HepG2 (cell line): ENCODE results near the gene GTPBP6. TPM values are rescaled to one million over a fixed set of nuclear protein-coding genes. Genes with fewer than 3 reads are reported as not detected.

ENCODE experiments used
- ATAC-seq: fragments of 200-7000 bp; cut with Tn5 transposase; 3 replicates; pipeline ENCODE4 v1.9.1; 2020; ENCODE audit warnings: mild to moderate bottlenecking, moderate library complexity
- BruUV-seq: library from RNA; stranded (reverse); fragments of 400-500 nt; replicated peaks from 2 replicates; lab custom pipeline; 2021; lab: Mats Ljungman, UMichigan
- CTCF ChIA-PET: fragments of 300-600 bp; formaldehyde crosslinking; extraction: SDS; loops from one replicate; lab custom pipeline; 2021; ENCODE audit warnings: low total read pairs, inconsistent platforms, low intra/inter-chr PET ratio; lab: Yijun Ruan, JAX
- POLR2A ChIA-PET: fragments of 350-600 bp; sonication (Branson Sonifier 250); formaldehyde crosslinking; loops from one replicate; lab custom pipeline; 2020; ENCODE audit warnings: antibody characterized with exemption, inconsistent platforms; lab: Yijun Ruan, JAX
- DNase-seq: peaks from one replicate; pipeline ENCODE4 v3.0.0-alpha.2; 2015; ENCODE audit warnings: low spot score
- FAIRE-seq: peaks from 3 replicates; lab custom pipeline; 2011; peaks lifted over from hg19 to GRCh38; lab: Jason Lieb, UNC
- H2AFZ ChIP-seq: one replicate; pipeline ENCODE4 v1.6.1; 2011; ENCODE audit warnings: low read length, inconsistent platforms
- H3K27ac ChIP-seq: fragments of 300-600 bp; 3 replicates; pipeline ENCODE4 v1.8.0; 2011; ENCODE audit warnings: mixed run types, mild to moderate bottlenecking, mixed read lengths, low read length, inconsistent platforms; ENCODE audit not compliant: insufficient read depth; ENCODE audit errors: extremely low read length
- H3K27me3 ChIP-seq, 2 experiments: fragments of 200-600 bp in 1 of 2; 2 replicates in 1 of 2; 3 replicates in 1 of 2; pipeline versions ENCODE4 v1.6.0 to v1.8.0; 2011; ENCODE audit warnings: low read length in 2 of 2, mild to moderate bottlenecking in 2 of 2, moderate library complexity in 2 of 2, inconsistent platforms in 1 of 2; ENCODE audit not compliant: insufficient read depth in 2 of 2, control insufficient read depth in 1 of 2
- H3K36me3 ChIP-seq, 2 experiments: fragments of 200-600 bp in 1 of 2; replicated peaks in 1 of 2; 2 replicates in 1 of 2; 3 replicates in 1 of 2; pipeline versions ENCODE4 v1.5.1 to v1.8.0; 2011; ENCODE audit warnings: low read length in 2 of 2, inconsistent platforms in 1 of 2; ENCODE audit not compliant: insufficient read depth in 2 of 2, control insufficient read depth in 1 of 2
- H3K4me1 ChIP-seq: 2 replicates; pipeline ENCODE4 v1.5.1; 2012; ENCODE audit warnings: low read length, inconsistent platforms; ENCODE audit not compliant: insufficient read depth
- H3K4me2 ChIP-seq: 2 replicates; pipeline ENCODE4 v1.6.0; 2011; ENCODE audit warnings: low read depth, low read length, inconsistent platforms
- H3K4me3 ChIP-seq, 3 experiments: fragments of 200-600 bp in 1 of 3; sonication (generic), shearing (Covaris generic) in 1 of 3; replicated peaks in 1 of 3; 2 replicates each; pipeline ENCODE4 v1.5.1; 2011 to 2016; ENCODE audit warnings: low read length in 3 of 3, inconsistent platforms in 2 of 3, low read depth in 2 of 3, mild to moderate bottlenecking in 2 of 3, control low read depth in 1 of 3, mixed read lengths in 1 of 3; ENCODE audit not compliant: insufficient read depth in 1 of 3
- H3K79me2 ChIP-seq: one replicate; pipeline ENCODE4 v1.6.1; 2011; ENCODE audit warnings: low read length, inconsistent platforms; ENCODE audit not compliant: insufficient read depth
- H3K9ac ChIP-seq: 2 replicates; pipeline ENCODE4 v1.6.0; 2011; ENCODE audit warnings: mild to moderate bottlenecking, low read depth, low read length, inconsistent platforms; ENCODE audit not compliant: insufficient read depth
- H3K9me3 ChIP-seq: 2 replicates; pipeline ENCODE4 v1.5.1; 2012; ENCODE audit warnings: mild to moderate bottlenecking, low read length
- H4K20me1 ChIP-seq: 2 replicates; pipeline ENCODE4 v1.6.0; 2011; ENCODE audit warnings: inconsistent platforms, mild to moderate bottlenecking, low read length, moderate library complexity; ENCODE audit not compliant: insufficient read depth
- ETV6 ChIP-seq: sonication (generic); formaldehyde crosslinking; conservative IDR thresholded peaks from 2 replicates; pipeline ENCODE4 v1.4.0; 2020; ENCODE audit warnings: missing genetic modification reagents
- NPAS2 ChIP-seq: sonication (generic); formaldehyde crosslinking; IDR thresholded peaks from 2 replicates; pipeline ENCODE4 v1.8.0; 2022; ENCODE audit warnings: mild to moderate bottlenecking, missing genetic modification reagents, borderline replicate concordance
- POLR2G ChIP-seq: fragments of 200-400 bp; formaldehyde crosslinking; IDR thresholded peaks from 2 replicates; pipeline ENCODE4 v1.6.1; 2018; ENCODE audit warnings: mild to moderate bottlenecking, low read depth, low read length, moderate library complexity
- ZNF343 ChIP-seq: sonication (generic); formaldehyde crosslinking; IDR thresholded peaks from 2 replicates; pipeline ENCODE4 v1.4.0; 2020; ENCODE audit warnings: mild to moderate bottlenecking, missing genetic modification reagents
- ZNF768 ChIP-seq: sonication (generic); formaldehyde crosslinking; IDR thresholded peaks from 2 replicates; pipeline ENCODE4 v1.4.0; 2020; ENCODE audit warnings: missing genetic modification reagents
- WGBS: methylation state at CpG from one replicate; pipeline ENCODE4 v1.1.6; 2017; ENCODE audit warnings: low lambda C conversion rate; 5-methylcytosine and 5-hydroxymethylcytosine counted together
- in situ Hi-C: cut with HindIII; loops from 2 replicates; pipeline ENCODE4 v1.10.0; 2017; ENCODE audit warnings: low pct_unique_long_range_greater_than_20kb; ENCODE audit not compliant: extremely low pct_ligation_motif_present
- intact Hi-C: fragments of 100-400 bp; cut with micrococcal nuclease; formaldehyde crosslinking; loops from one replicate; pipeline ENCODE4 v1.10.0; 2022; ENCODE audit not compliant: unreplicated experiment
- polyA plus RNA-seq, 8 experiments: library from polyadenylated mRNA; depleted of rRNA in 3 of 8; stranded (reverse) in 7 of 8; unstranded in 1 of 8; fragments of >200 nt; fragmentation: Illumina TruSeq in 4 of 8; extraction: Trizol in 4 of 8; gene quantifications; 2 replicates each; pipeline versions ENCODE4 v1.2.1 to v1.2.3, GENCODE V29; 2011 to 2016; ENCODE audit warnings: low read depth in 4 of 8, missing spikeins in 1 of 8, mixed read lengths in 1 of 8; ENCODE audit not compliant: insufficient read depth in 1 of 8
- total RNA-seq, 5 experiments: library from RNA; depleted of rRNA; stranded (reverse); fragments of >200 nt; fragmentation: Illumina TruSeq; extraction: Trizol; gene quantifications; 2 replicates each; pipeline ENCODE4 v1.2.3, GENCODE V29; 2016; ENCODE audit warnings: low read depth in 1 of 5
- TF ChIP-seq, protein P1 (sequence below): sonication (generic); formaldehyde crosslinking; IDR thresholded peaks from 2 replicates; pipeline ENCODE4 v1.8.1; 2023; ENCODE audit warnings: mild to moderate bottlenecking, missing genetic modification reagents
- TF ChIP-seq, protein P2 (sequence below): sonication (generic); formaldehyde crosslinking; IDR thresholded peaks from 2 replicates; pipeline ENCODE4 v1.8.0; 2022; ENCODE audit warnings: mild to moderate bottlenecking, missing genetic modification reagents, moderate library complexity
- TF ChIP-seq, protein P3 (sequence below): sonication (generic); formaldehyde crosslinking; IDR thresholded peaks from 2 replicates; pipeline ENCODE4 v1.4.0; 2020; ENCODE audit warnings: missing genetic modification reagents
- TF ChIP-seq, protein P4 (sequence below): fragments of 450-650 bp; IDR thresholded peaks from 2 replicates; pipeline ENCODE4 v1.6.1; 2017
- TF ChIP-seq, protein P5 (sequence below): sonication (generic); formaldehyde crosslinking; IDR thresholded peaks from 2 replicates; pipeline ENCODE4 v1.4.0; 2020; ENCODE audit warnings: low read depth, mild to moderate bottlenecking, missing genetic modification reagents

The GTPBP6 gene
- total and polyA plus RNA-seq, 2 of the 13 experiments (the other 11 are each of a cell fraction or from before 2014, with no cell fraction given): 20.2 to 39.6 TPM

DNA sequence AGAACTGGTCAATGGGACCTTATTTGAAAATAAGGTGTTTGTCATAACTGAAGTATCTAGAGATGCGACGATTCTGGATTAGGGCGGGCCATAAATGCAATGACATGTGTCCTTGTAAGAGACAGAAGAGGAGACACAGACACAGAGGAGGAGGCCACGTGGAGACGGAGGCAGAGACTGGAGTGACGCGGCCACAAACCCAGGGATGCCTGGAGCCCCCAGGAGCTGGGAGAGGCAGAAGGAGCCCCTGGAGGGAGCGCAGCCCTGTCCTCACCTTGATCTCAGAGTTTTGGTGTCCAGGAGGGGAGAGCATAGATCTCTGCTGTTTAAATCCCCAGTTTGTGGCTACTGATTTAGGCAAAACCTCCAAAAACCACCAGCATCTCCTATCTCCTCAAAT, 5.0 kb downstream of the GTPBP6 start:
- Histone ChIP-seq H3K9me3 (no peaks in the 10 kb centered on the region), H3K9ac (no peak overlapping the region), H4K20me1 (peaks cover 6% of the 10 kb centered on the region; the same call in 1 of the 2 replicates), H3K79me2 (peaks cover 6% of the 10 kb centered on the region), H3K36me3 (peaks cover 16 to 55% of the 10 kb centered on the region in 2 experiments; a peak in 4 of 5 replicates), H3K4me2 (no peak overlapping the region), H3K4me3 (no peak overlapping the region), H3K4me1 (no peaks in the 10 kb centered on the region), H3K27ac (no peak overlapping the region), H2AFZ (no peak overlapping the region), H3K27me3 (no peaks in the 10 kb centered on the region)
- WGBS: 83% methylated on average over 7 of the region's 8 CpGs
- in situ Hi-C loops: no loop called here
- intact Hi-C loops: no loop called here
- DNase-seq (no peak), FAIRE-seq (no peak), ATAC-seq (no peak)
- TF ChIP-seq, protein P1, sequence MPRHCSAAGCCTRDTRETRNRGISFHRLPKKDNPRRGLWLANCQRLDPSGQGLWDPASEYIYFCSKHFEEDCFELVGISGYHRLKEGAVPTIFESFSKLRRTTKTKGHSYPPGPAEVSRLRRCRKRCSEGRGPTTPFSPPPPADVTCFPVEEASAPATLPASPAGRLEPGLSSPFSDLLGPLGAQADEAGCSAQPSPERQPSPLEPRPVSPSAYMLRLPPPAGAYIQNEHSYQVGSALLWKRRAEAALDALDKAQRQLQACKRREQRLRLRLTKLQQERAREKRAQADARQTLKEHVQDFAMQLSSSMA (CRISPR knock-in tag): no peak
- 0 out of 2 replicates have a peak, but pooled peaks have one; percentile 11 for TF ChIP-seq POLR2G
- TF ChIP-seq, protein P2, sequence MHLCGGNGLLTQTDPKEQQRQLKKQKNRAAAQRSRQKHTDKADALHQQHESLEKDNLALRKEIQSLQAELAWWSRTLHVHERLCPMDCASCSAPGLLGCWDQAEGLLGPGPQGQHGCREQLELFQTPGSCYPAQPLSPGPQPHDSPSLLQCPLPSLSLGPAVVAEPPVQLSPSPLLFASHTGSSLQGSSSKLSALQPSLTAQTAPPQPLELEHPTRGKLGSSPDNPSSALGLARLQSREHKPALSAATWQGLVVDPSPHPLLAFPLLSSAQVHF (CRISPR knock-in tag): no peak
- CTCF ChIA-PET: no interaction called here
- no TSS peak for BruUV-seq
- POLR2A ChIA-PET: no interaction called here

DNA sequence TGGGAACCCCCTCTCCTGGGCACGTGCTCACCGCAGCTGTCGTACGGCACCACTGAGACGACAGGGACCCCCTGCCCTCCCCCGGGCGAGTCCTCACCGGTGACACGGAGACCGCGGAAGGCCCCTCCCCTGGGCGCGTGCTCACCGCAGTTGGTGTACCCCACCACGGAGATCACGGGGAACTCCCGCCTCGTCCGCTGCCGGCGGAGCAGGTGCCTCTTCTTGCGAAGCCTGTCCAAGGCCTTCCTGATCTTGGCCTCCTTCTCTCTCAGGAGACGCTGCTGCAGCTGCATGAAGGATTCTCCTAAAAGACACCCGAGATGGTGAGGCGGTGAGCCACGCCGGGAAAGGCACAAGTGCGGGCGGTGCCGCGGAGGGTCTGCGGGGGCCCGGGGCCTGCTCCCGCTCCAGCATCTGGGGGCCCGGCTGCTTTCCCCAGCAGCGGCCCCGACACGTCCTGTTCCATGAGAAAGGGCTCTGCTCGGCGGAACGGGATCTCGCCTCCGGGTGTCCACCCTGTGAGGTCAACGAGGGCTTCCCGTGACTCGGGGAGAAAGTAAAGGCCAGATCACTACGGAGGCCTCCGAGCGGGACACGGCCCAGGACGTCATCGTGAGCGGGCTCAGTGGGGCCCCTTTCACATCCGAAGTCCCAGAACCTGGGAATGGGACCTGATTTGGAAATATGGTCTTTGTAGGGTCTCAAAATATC, 5.8 kb downstream of the GTPBP6 start:
- POLR2A ChIA-PET: no interaction called here
- DNase-seq (no peak), ATAC-seq (no peak), FAIRE-seq (no peak)
- Histone ChIP-seq H3K4me2 (no peak overlapping the region), H3K9me3 (no peaks in the 10 kb centered on the region), H3K36me3 (peaks cover 16 to 60% of the 10 kb centered on the region in 2 experiments; a peak in 4 of 5 replicates), H3K4me3 (no peak overlapping the region), H2AFZ (no peak overlapping the region), H3K4me1 (no peaks in the 10 kb centered on the region), H4K20me1 (peaks cover 6% of the 10 kb centered on the region; the same call in 1 of the 2 replicates), H3K9ac (no peak overlapping the region), H3K79me2 (peaks cover 6% of the 10 kb centered on the region), H3K27me3 (no peaks in the 10 kb centered on the region), H3K27ac (no peak overlapping the region)
- 97% methylated on average over 34 of the region's 54 CpGs for WGBS
- intact Hi-C loops: no loop called here
- CTCF ChIA-PET: no interaction called here
- in situ Hi-C loops: no loop called here
- BruUV-seq: no TSS peak
- no peak for TF ChIP-seq ETV6 (CRISPR knock-in tag)
- TF ChIP-seq, protein P3, sequence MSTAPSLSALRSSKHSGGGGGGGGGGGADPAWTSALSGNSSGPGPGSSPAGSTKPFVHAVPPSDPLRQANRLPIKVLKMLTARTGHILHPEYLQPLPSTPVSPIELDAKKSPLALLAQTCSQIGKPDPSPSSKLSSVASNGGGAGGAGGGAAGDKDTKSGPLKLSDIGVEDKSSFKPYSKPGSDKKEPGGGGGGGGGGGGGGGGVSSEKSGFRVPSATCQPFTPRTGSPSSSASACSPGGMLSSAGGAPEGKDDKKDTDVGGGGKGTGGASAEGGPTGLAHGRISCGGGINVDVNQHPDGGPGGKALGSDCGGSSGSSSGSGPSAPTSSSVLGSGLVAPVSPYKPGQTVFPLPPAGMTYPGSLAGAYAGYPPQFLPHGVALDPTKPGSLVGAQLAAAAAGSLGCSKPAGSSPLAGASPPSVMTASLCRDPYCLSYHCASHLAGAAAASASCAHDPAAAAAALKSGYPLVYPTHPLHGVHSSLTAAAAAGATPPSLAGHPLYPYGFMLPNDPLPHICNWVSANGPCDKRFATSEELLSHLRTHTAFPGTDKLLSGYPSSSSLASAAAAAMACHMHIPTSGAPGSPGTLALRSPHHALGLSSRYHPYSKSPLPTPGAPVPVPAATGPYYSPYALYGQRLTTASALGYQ (CRISPR knock-in tag): no peak
- TF ChIP-seq, protein P4, sequence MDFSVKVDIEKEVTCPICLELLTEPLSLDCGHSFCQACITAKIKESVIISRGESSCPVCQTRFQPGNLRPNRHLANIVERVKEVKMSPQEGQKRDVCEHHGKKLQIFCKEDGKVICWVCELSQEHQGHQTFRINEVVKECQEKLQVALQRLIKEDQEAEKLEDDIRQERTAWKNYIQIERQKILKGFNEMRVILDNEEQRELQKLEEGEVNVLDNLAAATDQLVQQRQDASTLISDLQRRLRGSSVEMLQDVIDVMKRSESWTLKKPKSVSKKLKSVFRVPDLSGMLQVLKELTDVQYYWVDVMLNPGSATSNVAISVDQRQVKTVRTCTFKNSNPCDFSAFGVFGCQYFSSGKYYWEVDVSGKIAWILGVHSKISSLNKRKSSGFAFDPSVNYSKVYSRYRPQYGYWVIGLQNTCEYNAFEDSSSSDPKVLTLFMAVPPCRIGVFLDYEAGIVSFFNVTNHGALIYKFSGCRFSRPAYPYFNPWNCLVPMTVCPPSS: no peak
- TF ChIP-seq ZNF343 (CRISPR knock-in tag): no peak
- TF ChIP-seq ZNF768 (CRISPR knock-in tag): no peak
- TF ChIP-seq, protein P5, sequence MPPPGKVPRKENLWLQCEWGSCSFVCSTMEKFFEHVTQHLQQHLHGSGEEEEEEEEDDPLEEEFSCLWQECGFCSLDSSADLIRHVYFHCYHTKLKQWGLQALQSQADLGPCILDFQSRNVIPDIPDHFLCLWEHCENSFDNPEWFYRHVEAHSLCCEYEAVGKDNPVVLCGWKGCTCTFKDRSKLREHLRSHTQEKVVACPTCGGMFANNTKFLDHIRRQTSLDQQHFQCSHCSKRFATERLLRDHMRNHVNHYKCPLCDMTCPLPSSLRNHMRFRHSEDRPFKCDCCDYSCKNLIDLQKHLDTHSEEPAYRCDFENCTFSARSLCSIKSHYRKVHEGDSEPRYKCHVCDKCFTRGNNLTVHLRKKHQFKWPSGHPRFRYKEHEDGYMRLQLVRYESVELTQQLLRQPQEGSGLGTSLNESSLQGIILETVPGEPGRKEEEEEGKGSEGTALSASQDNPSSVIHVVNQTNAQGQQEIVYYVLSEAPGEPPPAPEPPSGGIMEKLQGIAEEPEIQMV (CRISPR knock-in tag): no peak
- TF ChIP-seq NPAS2 (CRISPR knock-in tag): no peak
